Left hindlimb (tissue), 1 donor: ENCODE results near the gene LRRK1.
"Not testable (repeated sequence)": the region's sequence is repeated elsewhere in the genome, so short reads cannot be mapped to it uniquely, and the experiment has no call there.

Experiments used
- DNase-seq: peaks from one replicate; pipeline ENCODE4 v3.0.0-alpha.2; 2018

Gene LRRK1

GRCh38 chr15:101062471-101063171, 143.5 kb downstream of the LRRK1 start:
- DNase-seq = no peak

GRCh38 chr15:101063212-101063611, 144.1 kb downstream of the LRRK1 start:
- no peak for DNase-seq

GRCh38 chr15:101063891-101064794, 145.0 kb downstream of the LRRK1 start:
- DNase-seq = peak; percentile 86

GRCh38 chr15:101064795-101065569, 145.8 kb downstream of the LRRK1 start:
- no peak for DNase-seq

DNA sequence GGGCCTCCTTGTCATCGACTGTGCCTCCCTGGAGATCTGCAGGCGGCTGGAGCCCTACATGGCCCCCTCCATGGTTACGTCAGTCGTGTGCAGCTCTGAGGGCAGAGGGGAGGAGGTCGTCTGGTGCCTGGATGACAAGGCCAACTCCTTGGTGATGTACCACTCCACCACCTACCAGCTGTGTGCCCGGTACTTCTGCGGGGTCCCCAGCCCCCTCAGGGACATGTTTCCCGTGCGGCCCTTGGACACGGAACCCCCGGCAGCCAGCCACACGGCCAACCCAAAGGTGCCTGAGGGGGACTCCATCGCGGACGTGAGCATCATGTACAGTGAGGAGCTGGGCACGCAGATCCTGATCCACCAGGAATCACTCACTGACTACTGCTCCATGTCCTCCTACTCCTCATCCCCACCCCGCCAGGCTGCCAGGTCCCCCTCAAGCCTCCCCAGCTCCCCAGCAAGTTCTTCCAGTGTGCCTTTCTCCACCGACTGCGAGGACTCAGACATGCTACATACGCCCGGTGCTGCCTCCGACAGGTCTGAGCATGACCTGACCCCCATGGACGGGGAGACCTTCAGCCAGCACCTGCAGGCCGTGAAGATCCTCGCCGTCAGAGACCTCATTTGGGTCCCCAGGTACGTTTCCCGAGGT, 146.5 kb downstream of the LRRK1 start:
- no peak for DNase-seq

DNA sequence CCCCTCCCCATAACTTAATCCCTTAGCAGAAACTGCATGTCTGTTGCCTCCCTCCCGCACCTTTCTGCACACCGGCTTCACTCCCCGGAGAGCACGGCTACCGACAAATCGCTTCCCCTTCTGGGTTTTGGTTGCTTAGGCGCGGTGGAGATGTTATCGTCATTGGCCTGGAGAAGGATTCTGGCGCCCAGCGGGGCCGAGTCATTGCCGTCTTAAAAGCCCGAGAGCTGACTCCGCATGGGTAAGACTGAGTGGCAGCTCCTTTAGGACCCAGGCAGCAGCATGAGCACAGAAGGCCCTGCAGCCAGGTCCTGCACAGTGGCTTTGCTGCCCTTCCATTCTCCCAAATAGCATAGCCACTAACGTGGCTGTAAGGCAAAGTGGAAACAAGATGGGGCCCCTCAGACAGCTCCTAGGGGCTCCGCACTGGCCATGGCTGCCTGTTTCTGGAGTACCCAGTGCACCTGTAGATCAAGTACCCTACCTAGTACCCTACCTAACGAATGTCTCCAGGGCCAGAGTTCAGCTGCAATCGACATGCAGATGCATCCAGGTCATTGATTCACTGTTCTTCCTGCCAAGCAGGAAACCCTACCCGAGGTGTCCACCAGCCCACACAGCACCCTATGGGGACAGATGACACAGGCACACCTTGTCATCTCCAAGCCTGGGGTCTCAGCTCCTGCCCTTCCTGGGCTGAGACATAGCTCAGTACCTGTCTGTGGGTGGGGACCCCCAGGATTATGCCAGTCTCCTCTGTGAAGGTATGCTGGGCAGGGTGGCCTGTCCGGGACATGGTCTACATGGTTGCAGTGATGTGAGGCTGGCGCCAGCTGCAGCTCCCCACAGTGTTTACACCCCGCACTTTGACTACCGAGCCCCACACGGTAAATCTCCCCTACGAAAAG, 147.6 kb downstream of the LRRK1 start:
- DNase-seq = no peak

- DNase-seq = no peak
These were observed 148.7 kb downstream of the LRRK1 start for GRCh38 chr15:101067660-101068522.

DNA sequence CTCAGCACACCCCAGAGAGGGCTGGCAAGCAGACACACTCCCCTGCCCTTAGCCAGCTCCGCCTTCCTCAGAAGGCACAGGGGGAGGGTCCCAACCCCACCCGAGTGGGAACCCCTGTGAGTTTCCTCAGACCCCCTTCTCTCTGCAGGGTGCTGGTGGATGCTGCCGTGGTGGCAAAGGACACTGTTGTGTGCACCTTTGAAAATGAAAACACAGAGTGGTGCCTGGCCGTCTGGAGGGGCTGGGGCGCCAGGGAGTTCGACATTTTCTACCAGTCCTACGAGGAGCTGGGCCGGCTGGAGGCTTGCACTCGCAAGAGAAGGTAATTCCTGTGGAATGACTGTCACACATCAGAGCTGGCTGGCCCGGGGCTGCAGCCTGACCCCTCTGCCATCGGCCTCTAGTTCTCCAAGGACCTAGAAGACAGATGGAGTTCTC, 149.4 kb downstream of the LRRK1 start:
- DNase-seq = peak; percentile 27

DNA sequence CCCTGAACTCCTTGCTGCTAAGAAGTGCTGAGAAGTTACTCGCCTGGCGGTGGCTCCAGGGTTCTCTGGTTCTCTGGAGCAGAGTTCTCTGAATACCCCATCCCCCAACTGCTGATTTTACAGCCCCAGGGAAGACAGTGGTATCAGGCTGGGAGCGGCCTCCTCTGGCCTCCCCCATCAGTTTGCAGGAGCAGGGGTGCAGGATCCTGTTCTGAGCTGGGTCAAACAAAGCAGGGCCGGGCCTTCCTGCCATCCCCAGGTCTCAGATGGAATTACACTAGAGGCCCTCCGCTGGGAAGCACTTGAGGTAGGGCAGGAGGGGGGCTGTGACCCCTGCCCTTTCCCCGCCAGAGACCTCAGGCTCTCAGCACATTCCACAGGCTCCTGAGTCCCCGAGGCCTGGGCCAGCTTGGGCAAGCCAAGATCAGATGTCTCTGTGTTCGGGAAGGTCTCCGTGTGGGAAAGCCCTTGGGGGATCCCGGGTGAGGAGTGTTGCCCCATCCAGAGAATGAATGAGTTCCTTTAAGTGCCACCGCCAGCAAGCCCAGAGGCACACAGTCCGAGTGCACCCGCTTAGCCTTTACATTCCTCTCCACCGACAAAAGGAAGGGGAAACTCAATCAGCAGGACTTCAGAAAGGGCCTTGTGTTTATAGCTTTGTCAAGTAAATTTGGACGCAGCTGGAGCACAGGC, 149.9 kb downstream of the LRRK1 start:
- DNase-seq = peak; percentile 34

GRCh38 chr15:101069654-101069973, 150.5 kb downstream of the LRRK1 start:
- no peak for DNase-seq

DNA sequence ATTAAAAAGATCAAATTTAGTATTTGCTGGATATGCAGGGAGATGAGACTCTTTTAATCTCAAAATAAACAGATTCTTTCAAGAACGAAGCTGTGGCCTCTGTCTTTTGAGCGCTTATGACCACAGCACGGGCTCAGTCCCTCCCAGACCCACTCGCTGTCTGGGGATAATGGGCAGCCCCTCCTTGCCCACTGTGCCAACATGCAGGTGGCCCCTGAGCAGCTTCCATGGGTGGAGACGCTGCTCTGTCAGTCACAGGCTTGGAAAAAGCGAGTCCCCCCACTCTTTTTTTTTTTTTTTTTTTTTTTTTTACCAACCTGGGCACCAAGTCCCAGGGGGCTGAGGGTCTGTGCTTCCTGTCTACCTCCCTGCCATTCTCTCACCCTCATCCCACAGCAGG, 150.9 kb downstream of the LRRK1 start:
- DNase-seq = no peak

DNA sequence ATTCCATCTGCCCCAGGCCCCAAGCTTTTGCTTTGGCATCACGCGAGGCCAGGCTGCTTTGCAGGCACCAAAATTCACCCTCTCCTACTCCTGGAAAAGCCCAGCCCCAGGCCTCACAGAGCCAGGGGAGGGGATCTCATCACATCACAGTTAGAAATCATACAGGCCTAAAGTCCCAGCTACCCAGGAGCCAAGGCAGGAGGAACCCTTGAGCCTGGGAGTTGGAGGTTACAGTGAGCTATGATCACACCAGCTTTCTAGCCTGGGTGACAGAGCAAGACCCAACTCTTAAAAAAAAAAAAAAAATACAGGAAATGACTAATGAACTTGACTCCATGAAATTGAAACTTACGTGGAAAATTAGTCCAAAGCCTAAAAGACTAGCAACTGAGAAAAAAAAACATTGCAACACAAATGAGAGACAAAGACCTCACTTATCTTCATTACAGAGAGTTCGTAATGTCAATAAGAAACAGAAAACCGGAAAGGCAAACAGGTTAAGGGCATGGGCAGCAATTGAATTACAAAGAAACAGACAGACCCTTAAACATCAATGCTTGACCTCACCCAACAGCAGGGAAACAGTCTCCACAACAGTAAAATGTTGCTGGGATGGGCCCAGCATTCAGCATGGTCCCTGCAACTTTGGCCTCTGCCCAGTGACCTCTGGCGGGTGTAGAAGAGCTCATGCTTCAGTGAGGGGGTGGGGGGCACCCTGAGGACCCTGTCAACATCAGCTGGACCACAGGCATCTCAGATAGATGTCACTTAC, 151.5 kb downstream of the LRRK1 start:
- DNase-seq = peak; percentile 24

GRCh38 chr15:101071651-101072050, 152.5 kb downstream of the LRRK1 start:
- no peak for DNase-seq

DNA sequence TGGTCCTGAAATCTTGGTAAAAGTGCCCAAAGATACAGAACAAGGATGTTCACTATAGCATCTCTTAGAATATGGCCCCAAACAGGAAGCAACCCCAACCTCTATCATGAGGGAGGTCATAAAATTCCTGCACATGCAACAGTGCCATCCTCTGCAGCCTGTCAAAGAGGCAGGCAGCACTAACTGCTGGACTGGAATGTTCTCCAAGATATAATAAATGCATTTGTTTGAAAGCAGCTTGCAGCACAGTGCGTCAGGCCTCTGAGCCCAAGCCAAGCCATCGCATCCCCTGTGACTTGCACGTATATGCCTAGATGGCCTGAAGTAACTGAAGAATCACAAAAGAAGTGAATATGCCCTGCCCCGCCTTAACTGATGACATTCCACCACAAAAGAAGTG, 153.1 kb downstream of the LRRK1 start:
- not testable (repeated sequence) for DNase-seq

- DNase-seq = not testable (repeated sequence)
These were observed 158.9 kb downstream of the LRRK1 start for GRCh38 chr15:101077806-101078668.

DNA sequence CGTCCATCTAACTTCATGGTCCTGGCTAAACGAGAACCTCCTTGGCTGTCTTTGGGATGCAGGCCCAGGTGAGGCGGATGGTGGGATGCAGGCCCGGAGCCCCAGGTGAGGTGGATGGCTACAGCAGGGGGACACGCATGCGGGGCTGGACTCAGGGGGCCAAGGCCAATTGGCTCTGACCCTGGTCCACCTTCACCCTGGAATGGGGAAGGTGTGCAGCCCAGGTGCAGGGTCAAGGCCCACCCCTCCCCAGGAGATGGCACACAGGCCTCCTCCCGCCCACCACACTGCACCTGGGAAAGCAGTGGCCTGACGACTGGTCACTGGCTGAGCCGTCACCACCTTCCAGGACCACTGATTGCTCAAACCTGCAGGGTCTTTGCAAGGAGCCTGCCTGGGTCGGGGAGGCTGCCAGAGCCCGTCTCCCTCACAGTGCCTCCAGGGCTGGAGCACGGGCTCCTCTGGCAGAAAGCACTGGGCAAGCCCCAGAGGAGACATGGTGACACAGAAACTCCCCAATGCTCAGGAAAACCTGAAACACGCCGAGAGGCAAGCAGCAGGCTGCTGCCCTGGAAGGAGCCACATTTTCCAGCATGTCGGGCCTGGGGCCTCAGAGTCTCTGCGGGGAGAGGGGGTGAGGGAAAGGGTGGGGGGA, 159.6 kb downstream of the LRRK1 start:
- peak; percentile 20 for DNase-seq

DNA sequence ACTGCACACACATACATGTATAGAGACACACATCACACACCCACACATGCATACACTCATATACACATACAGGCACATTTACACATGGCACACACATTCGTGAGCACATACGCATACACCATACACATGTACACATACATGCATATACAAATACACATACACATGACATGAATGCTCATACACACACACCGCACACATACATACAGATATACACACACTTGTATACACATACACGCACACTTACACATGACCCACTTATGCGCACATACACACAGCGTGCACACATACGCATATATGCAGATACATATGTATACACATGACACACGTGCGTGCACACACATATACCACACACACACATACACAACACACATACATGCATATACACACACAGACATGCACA, 162.7 kb downstream of the LRRK1 start:
- no peak for DNase-seq
